Large intestine (tissue), 3 donors: ENCODE data around the gene SYVN1. TPM values are rescaled to one million over a fixed set of nuclear protein-coding genes. Genes with fewer than 3 reads are reported as not detected.
"Not testable (repeated sequence)": the region's sequence is repeated elsewhere in the genome, so short reads cannot be mapped to it uniquely, and the experiment has no call there.

Experiments
- DNase-seq, 2 donors: peaks; one replicate each; pipeline versions ENCODE4 v3.0.0 to v3.0.0-alpha.2; 2013
- H3K27ac ChIP-seq: one replicate; pipeline ENCODE4 v1.5.1; 2013; ENCODE audit warnings: low read length
- H3K27me3 ChIP-seq: 2 replicates; pipeline ENCODE4 v1.6.1; 2013; ENCODE audit warnings: low read length; ENCODE audit not compliant: control insufficient read depth, insufficient read depth
- H3K36me3 ChIP-seq: 2 replicates; pipeline ENCODE4 v1.6.1; 2013; ENCODE audit warnings: low read length; ENCODE audit not compliant: control insufficient read depth, insufficient read depth
- H3K4me1 ChIP-seq: one replicate; pipeline ENCODE4 v1.6.1; 2013; ENCODE audit warnings: low read length; ENCODE audit not compliant: control insufficient read depth, insufficient read depth
- H3K4me3 ChIP-seq: one replicate; pipeline ENCODE4 v1.5.1; 2013; ENCODE audit warnings: low read length
- H3K9me3 ChIP-seq: one replicate; pipeline ENCODE4 v1.6.1; 2013; ENCODE audit warnings: mild to moderate bottlenecking, low read depth, low read length, moderate library complexity; ENCODE audit not compliant: control insufficient read depth
- WGBS: methylation state at CpG from one replicate; pipeline ENCODE4 v1.1.5; 2013; ENCODE audit warnings: low lambda C conversion rate; ENCODE audit not compliant: insufficient coverage; 5-methylcytosine and 5-hydroxymethylcytosine counted together
- polyA plus RNA-seq: library from polyadenylated mRNA; unstranded; fragments of 120-200 nt; gene quantifications from one replicate; pipeline ENCODE4 v1.2.1, GENCODE V29; 2013

Gene SYVN1
- polyA plus RNA-seq, 1 donor = 37.9 TPM

- H3K27ac ChIP-seq = peak overlapping the region; percentile 18
- H3K36me3 ChIP-seq = no peaks in the 10 kb centered on the region
- peaks cover 2% of the 10 kb centered on the region for H3K4me1 ChIP-seq
- DNase-seq = no peak
- no peaks in the 10 kb centered on the region for H3K9me3 ChIP-seq
- H3K27me3 ChIP-seq = no peaks in the 10 kb centered on the region
- WGBS = 83% methylated on average over 2 of the region's 3 CpGs
- no peak overlapping the region for H3K4me3 ChIP-seq
Observed at GRCh38 chr11:65151331-65151899, 17.1 kb upstream of the SYVN1 start.

GRCh38 chr11:65150509-65151299, 16.4 kb upstream of the SYVN1 start:
- DNase-seq = peak; percentile 53 to 81
- Histone ChIP-seq H3K27me3 (no peaks in the 10 kb centered on the region), H3K9me3 (no peaks in the 10 kb centered on the region), H3K36me3 (no peaks in the 10 kb centered on the region), H3K27ac (peak overlapping the region; percentile 18), H3K4me1 (peaks cover 2% of the 10 kb centered on the region), H3K4me3 (no peak overlapping the region)
- no CpG with 5 or more reads among the region's 12 CpGs for WGBS

GRCh38 chr11:65150131-65150508, 15.8 kb upstream of the SYVN1 start:
- H3K27me3 ChIP-seq, H3K36me3 ChIP-seq, H3K4me1 ChIP-seq, H3K4me3 ChIP-seq, H3K9me3 ChIP-seq, H3K27ac ChIP-seq, DNase-seq: not testable (repeated sequence)
- no CpG with 5 or more reads among the region's 10 CpGs for WGBS

GRCh38 chr11:65148657-65149056, 14.3 kb upstream of the SYVN1 start:
- no peaks in the 10 kb centered on the region for H3K36me3 ChIP-seq
- peaks cover 2% of the 10 kb centered on the region for H3K4me1 ChIP-seq
- no peak for DNase-seq
- no CpG with 5 or more reads among the region's 5 CpGs for WGBS
- no peaks in the 10 kb centered on the region for H3K27me3 ChIP-seq
- H3K27ac ChIP-seq = no peak overlapping the region
- no peaks in the 10 kb centered on the region for H3K9me3 ChIP-seq
- H3K4me3 ChIP-seq = no peak overlapping the region

- WGBS = no CpG with 5 or more reads among the region's 2 CpGs
- Histone ChIP-seq H3K27me3 (no peaks in the 10 kb centered on the region), H3K4me1 (peaks cover 2% of the 10 kb centered on the region), H3K36me3 (no peaks in the 10 kb centered on the region), H3K27ac (no peak overlapping the region), H3K9me3 (no peaks in the 10 kb centered on the region), H3K4me3 (no peak overlapping the region)
- DNase-seq = no peak
Observed at GRCh38 chr11:65147352-65148075, 13.2 kb upstream of the SYVN1 start.

GRCh38 chr11:65141896-65142494, 7.7 kb upstream of the SYVN1 start:
- no peak for DNase-seq
- Histone ChIP-seq H3K27me3 (no peaks in the 10 kb centered on the region), H3K36me3 (no peaks in the 10 kb centered on the region), H3K4me1 (no peaks in the 10 kb centered on the region), H3K4me3 (no peak overlapping the region), H3K27ac (no peak overlapping the region), H3K9me3 (no peaks in the 10 kb centered on the region)
- WGBS = no CpG with 5 or more reads among the region's 7 CpGs

- no peaks in the 10 kb centered on the region for H3K27me3 ChIP-seq
- 89% methylated on average over 5 of the region's 15 CpGs for WGBS
- no peak overlapping the region for H3K27ac ChIP-seq
- no peaks in the 10 kb centered on the region for H3K9me3 ChIP-seq
- DNase-seq = no peak
- peaks cover 22% of the 10 kb centered on the region for H3K4me1 ChIP-seq
- H3K36me3 ChIP-seq = peaks cover 15% of the 10 kb centered on the region
- no peak overlapping the region for H3K4me3 ChIP-seq
Observed at GRCh38 chr11:65136515-65137096, 2.3 kb upstream of the SYVN1 start.

- 8% methylated on average over 2 of the region's 11 CpGs for WGBS
- no peaks in the 10 kb centered on the region for H3K27me3 ChIP-seq
- DNase-seq = no peak
- peaks cover 22% of the 10 kb centered on the region for H3K4me1 ChIP-seq
- peak overlapping the region; percentile 96 for H3K27ac ChIP-seq
- no peaks in the 10 kb centered on the region for H3K9me3 ChIP-seq
- H3K36me3 ChIP-seq = peaks cover 24% of the 10 kb centered on the region
- peak overlapping the region; percentile 99 for H3K4me3 ChIP-seq
Observed at GRCh38 chr11:65135633-65136145, 1.4 kb upstream of the SYVN1 start.

GRCh38 chr11:65134952-65135632, 773 bp upstream of the SYVN1 start:
- Histone ChIP-seq H3K36me3 (peaks cover 29% of the 10 kb centered on the region), H3K27me3 (no peaks in the 10 kb centered on the region), H3K27ac (peak overlapping the region; percentile 96), H3K4me3 (peak overlapping the region; percentile 99), H3K9me3 (no peaks in the 10 kb centered on the region), H3K4me1 (peaks cover 22% of the 10 kb centered on the region)
- no CpG with 5 or more reads among the region's 24 CpGs for WGBS
- peak; percentile 97 to 99 for DNase-seq
